ENCODE measurements around the gene ANO1.

ANO1 gene

DNA sequence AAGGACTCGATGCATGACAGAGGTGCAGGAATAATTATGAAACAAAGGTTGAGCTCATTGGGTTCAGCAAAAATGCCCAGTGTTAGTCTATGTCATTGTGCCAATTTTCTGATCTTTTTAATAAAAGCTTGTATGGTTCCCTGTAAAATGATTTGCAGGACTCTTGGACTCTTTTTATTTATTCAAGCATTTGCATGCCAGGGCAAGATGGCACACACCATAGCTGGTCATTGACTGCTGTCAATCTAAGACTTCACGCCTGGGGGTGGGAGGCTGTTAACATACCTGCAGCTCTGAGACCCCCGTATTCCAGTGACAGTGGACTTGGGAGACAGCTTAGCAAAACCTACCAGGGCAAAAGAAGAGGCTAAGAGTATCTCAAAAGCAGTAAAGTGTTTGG lies 32.0 kb upstream of the ANO1 start:
- TF ChIP-seq, protein P1, sequence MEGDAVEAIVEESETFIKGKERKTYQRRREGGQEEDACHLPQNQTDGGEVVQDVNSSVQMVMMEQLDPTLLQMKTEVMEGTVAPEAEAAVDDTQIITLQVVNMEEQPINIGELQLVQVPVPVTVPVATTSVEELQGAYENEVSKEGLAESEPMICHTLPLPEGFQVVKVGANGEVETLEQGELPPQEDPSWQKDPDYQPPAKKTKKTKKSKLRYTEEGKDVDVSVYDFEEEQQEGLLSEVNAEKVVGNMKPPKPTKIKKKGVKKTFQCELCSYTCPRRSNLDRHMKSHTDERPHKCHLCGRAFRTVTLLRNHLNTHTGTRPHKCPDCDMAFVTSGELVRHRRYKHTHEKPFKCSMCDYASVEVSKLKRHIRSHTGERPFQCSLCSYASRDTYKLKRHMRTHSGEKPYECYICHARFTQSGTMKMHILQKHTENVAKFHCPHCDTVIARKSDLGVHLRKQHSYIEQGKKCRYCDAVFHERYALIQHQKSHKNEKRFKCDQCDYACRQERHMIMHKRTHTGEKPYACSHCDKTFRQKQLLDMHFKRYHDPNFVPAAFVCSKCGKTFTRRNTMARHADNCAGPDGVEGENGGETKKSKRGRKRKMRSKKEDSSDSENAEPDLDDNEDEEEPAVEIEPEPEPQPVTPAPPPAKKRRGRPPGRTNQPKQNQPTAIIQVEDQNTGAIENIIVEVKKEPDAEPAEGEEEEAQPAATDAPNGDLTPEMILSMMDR (IDR thresholded peaks at IDR 0.05) = no peak

GRCh38 chr11:70048279-70049024 lies 29.7 kb upstream of the ANO1 start:
- TF ChIP-seq, protein P1 (IDR thresholded peaks at IDR 0.05) = peak; percentile 64

DNA sequence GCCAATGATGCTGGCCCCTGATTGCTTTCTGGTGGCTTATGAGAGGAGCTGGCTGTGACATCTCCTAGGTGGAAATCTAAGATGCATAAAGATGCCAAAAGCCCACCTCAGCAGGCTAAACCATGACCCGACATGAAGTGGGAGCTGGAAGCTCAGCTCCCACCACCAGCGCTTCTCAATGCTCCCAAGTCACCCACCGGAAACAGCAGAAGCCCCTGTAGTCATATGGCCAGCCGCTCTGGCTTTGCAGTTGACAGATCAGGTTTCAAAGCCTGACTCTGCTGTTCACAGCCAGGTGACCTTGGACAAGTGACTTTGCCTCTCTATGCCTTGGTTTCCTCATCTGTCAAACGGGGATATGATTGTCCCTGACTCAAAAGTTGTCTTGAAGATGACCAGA lies 29.1 kb upstream of the ANO1 start:
- TF ChIP-seq, protein P1 (IDR thresholded peaks at IDR 0.05) = no peak

DNA sequence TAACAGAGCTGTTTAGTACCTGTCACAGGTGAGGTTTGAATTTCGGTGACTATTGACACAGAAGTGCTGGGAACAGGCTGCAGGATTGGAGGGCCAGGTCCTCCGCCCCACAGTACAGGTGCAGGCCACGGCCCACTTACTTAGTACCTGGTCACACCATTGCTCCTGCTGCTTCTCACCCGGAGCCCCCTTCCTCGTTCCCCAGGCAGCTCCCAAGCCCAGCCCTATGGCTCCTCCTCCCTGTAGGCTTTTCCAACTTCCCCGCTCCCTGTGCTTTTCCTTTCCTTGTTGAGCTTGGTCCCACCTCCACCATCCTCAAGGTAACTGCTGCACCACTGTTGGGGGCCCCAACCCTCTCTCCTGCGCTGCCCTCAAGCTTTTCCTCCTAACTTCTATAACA lies 27.9 kb upstream of the ANO1 start:
- TF ChIP-seq, protein P1 (IDR thresholded peaks at IDR 0.05) = no peak

DNA sequence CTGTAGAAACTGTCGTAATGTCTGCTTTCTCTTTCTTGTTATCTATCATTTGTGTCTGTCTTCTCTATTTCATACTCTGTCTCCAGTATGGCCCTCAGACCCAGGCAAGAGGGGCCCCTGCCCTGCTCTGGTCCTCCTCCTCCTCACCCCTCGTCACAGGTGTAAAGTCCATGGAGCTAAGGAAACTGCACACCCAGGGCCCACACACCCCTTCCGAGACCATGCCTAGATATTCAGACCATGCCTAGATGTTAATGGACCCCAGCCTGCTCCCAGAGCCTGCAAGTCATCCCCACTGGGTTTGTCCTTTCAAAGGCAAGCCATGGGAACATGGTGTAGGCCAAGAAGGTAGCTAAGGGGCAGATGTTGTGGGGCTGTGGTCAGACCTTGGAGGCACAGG lies 24.1 kb upstream of the ANO1 start:
- TF ChIP-seq, protein P1 (IDR thresholded peaks at IDR 0.05) = no peak

- TF ChIP-seq, protein P1 (IDR thresholded peaks at IDR 0.05) = no peak
These were observed 22.7 kb upstream of the ANO1 start for GRCh38 chr11:70055444-70055843.

GRCh38 chr11:70057080-70057479 lies 21.0 kb upstream of the ANO1 start:
- TF ChIP-seq, protein P1 (IDR thresholded peaks at IDR 0.05) = no peak

- TF ChIP-seq, protein P1 (IDR thresholded peaks at IDR 0.05) = no peak
These were observed 18.1 kb upstream of the ANO1 start for GRCh38 chr11:70059971-70060370.
